HG03354 (cell line): ENCODE data around the gene UBR2.
"Not testable (repeated sequence)": the region's sequence is repeated elsewhere in the genome, so short reads cannot be mapped to it uniquely, and the experiment has no call there.

ENCODE experiments used
- ATAC-seq: cut with Tn5 transposase; IDR thresholded peaks from one replicate; pipeline ENCODE4 v1.9.1; 2021; ENCODE audit warnings: mild to moderate bottlenecking; ENCODE audit not compliant: unreplicated experiment, poor library complexity, severe bottlenecking

The UBR2 gene

GRCh38 chr6:42604699-42605098 is 40.9 kb downstream of the UBR2 start:
- ATAC-seq = not testable (repeated sequence)

- no peak for ATAC-seq
These were observed 46.6 kb downstream of the UBR2 start for GRCh38 chr6:42610416-42610815.

GRCh38 chr6:42615518-42615917 is 51.7 kb downstream of the UBR2 start:
- no peak for ATAC-seq

GRCh38 chr6:42616716-42617115 is 52.9 kb downstream of the UBR2 start:
- ATAC-seq = no peak

GRCh38 chr6:42618105-42618504 is 54.3 kb downstream of the UBR2 start:
- no peak for ATAC-seq

- no peak for ATAC-seq
These were observed 54.9 kb downstream of the UBR2 start for GRCh38 chr6:42618686-42619085.

GRCh38 chr6:42619963-42620362 is 56.1 kb downstream of the UBR2 start:
- ATAC-seq = no peak

- ATAC-seq = no peak
These were observed 60.8 kb downstream of the UBR2 start for GRCh38 chr6:42624601-42625000.

- ATAC-seq = no peak
These were observed 63.2 kb downstream of the UBR2 start for GRCh38 chr6:42627044-42627443.

GRCh38 chr6:42627674-42628073 is 63.8 kb downstream of the UBR2 start:
- ATAC-seq = no peak

GRCh38 chr6:42628604-42629003 is 64.8 kb downstream of the UBR2 start:
- ATAC-seq = no peak

GRCh38 chr6:42629845-42630244 is 66.0 kb downstream of the UBR2 start:
- ATAC-seq = no peak

- no peak for ATAC-seq
These were observed 73.9 kb downstream of the UBR2 start for GRCh38 chr6:42637681-42638080.

- ATAC-seq = no peak
These were observed 79.0 kb downstream of the UBR2 start for GRCh38 chr6:42642794-42643193.

- ATAC-seq = no peak
These were observed 80.4 kb downstream of the UBR2 start for GRCh38 chr6:42644211-42644610.

- no peak for ATAC-seq
These were observed 88.4 kb downstream of the UBR2 start for GRCh38 chr6:42652024-42652746.

- ATAC-seq = no peak
These were observed 90.0 kb downstream of the UBR2 start for GRCh38 chr6:42653851-42654250.

GRCh38 chr6:42659806-42660205 is 96.0 kb downstream of the UBR2 start:
- no peak for ATAC-seq

- ATAC-seq = no peak
These were observed 97.8 kb downstream of the UBR2 start for GRCh38 chr6:42661540-42662153.

- ATAC-seq = no peak
These were observed 100.9 kb downstream of the UBR2 start for GRCh38 chr6:42664718-42665117.

GRCh38 chr6:42674368-42674767 is 110.5 kb downstream of the UBR2 start:
- ATAC-seq = not testable (repeated sequence)

- no peak for ATAC-seq
These were observed 111.0 kb downstream of the UBR2 start for GRCh38 chr6:42674780-42675179.
